GM13976 (cell line): Measurements from ENCODE around the gene EFEMP2.

Experiments used
- DNase-seq: peaks from one replicate; pipeline ENCODE4 v3.0.0; 2012; ENCODE audit warnings: low spot score
- CTCF ChIP-seq: IDR thresholded peaks from 2 replicates; pipeline ENCODE4 v1.5.1; 2012; ENCODE audit warnings: borderline replicate concordance, mild to moderate bottlenecking; ENCODE audit not compliant: insufficient read depth; ENCODE audit errors: extremely low read depth, missing control alignments, control extremely low read depth
- in situ Hi-C: fragments of 300-500 bp; cut with MboI; formaldehyde crosslinking; loops from one replicate; pipeline ENCODE4 v1.12.0; 2022; ENCODE audit warnings: low sequenced_read_pairs, mixed read lengths, inconsistent platforms; ENCODE audit not compliant: unreplicated experiment

The EFEMP2 gene

GRCh38 chr11:65857500-65857852 lies 15.1 kb downstream of the EFEMP2 start:
- no peak for DNase-seq
- in situ Hi-C loops: no loop called here
- no peak for TF ChIP-seq CTCF

- TF ChIP-seq CTCF: no peak
- in situ Hi-C loops: no loop called here
- peak; percentile 82 for DNase-seq
Measured at GRCh38 chr11:65856689-65857499, 15.7 kb downstream of the EFEMP2 start.

GRCh38 chr11:65855927-65856363 lies 16.7 kb downstream of the EFEMP2 start:
- DNase-seq: no peak
- in situ Hi-C loops: no loop called here
- no peak for TF ChIP-seq CTCF

- no peak for DNase-seq
- in situ Hi-C loops: no loop called here
- no peak for TF ChIP-seq CTCF
Measured at GRCh38 chr11:65854852-65855837, 17.5 kb downstream of the EFEMP2 start.

- DNase-seq: no peak
- in situ Hi-C loops: no loop called here
- no peak for TF ChIP-seq CTCF
Measured at GRCh38 chr11:65854161-65854592, 18.4 kb downstream of the EFEMP2 start.

GRCh38 chr11:65853246-65853979 lies 19.2 kb downstream of the EFEMP2 start:
- no peak for TF ChIP-seq CTCF
- no peak for DNase-seq
- in situ Hi-C loops: no loop called here
